Epithelial cell of esophagus (primary cell): ENCODE measurements around the gene KERA.

Experiments used
- DNase-seq: peaks from one replicate; pipeline ENCODE4 v3.0.0; 2010; ENCODE audit warnings: low read depth
- H3K4me3 ChIP-seq: 2 replicates; pipeline ENCODE4 v1.5.1; 2011; ENCODE audit warnings: mild to moderate bottlenecking, low read length, control low read depth
- TF ChIP-seq, protein P1 (sequence below): IDR thresholded peaks from 2 replicates; pipeline ENCODE4 v1.5.1; 2011; ENCODE audit warnings: low read depth, mild to moderate bottlenecking, low read length, control low read depth, inconsistent platforms; ENCODE audit not compliant: insufficient read depth; ENCODE audit errors: missing control alignments

Gene KERA

DNA sequence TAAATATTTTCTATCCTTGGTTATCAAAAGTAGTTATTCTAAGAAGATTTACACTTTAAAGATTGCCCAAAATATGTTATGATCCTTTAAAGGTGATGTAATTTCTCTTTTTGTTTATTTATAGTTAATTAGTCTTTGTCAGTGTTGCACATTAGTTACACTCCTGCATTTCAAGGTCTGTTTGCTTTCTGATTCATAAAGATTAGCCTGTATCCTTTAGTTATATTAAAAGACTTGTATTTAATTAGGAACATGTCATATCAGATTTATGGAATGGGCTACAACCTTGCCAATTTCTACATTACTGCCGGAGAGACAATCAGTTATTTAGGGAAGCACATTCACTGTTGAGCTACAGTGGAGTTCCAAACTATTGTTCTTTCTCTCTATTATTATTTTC is 56.5 kb downstream of the KERA start:
- TF ChIP-seq, protein P1, sequence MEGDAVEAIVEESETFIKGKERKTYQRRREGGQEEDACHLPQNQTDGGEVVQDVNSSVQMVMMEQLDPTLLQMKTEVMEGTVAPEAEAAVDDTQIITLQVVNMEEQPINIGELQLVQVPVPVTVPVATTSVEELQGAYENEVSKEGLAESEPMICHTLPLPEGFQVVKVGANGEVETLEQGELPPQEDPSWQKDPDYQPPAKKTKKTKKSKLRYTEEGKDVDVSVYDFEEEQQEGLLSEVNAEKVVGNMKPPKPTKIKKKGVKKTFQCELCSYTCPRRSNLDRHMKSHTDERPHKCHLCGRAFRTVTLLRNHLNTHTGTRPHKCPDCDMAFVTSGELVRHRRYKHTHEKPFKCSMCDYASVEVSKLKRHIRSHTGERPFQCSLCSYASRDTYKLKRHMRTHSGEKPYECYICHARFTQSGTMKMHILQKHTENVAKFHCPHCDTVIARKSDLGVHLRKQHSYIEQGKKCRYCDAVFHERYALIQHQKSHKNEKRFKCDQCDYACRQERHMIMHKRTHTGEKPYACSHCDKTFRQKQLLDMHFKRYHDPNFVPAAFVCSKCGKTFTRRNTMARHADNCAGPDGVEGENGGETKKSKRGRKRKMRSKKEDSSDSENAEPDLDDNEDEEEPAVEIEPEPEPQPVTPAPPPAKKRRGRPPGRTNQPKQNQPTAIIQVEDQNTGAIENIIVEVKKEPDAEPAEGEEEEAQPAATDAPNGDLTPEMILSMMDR = no peak
- DNase-seq = peak; percentile 8
- H3K4me3 ChIP-seq = no peak overlapping the region
